ENCODE results near the gene ANKRD17. TPM values are rescaled to one million over a fixed set of nuclear protein-coding genes. Genes with fewer than 3 reads are reported as not detected.

ANKRD17 gene
- polyA plus RNA-seq, 3 donors, result 71.5 to 81.6 (median 75.5) TPM

Other genes with a start within 250 kb of the ANKRD17 start
- 10 to 100 TPM; 15.3 to 17.8 (median 15.8) TPM for gene COX18, start 189.1 kb downstream of the ANKRD17 start, polyA plus RNA-seq (ENCODE audit: insufficient read length in 3 of 3)
- gene ALB, start 145.5 kb upstream of the ANKRD17 start, polyA plus RNA-seq (ENCODE audit: insufficient read length in 3 of 3), result 10 to 100 TPM in 1 of 3 donors, 1 to 10 TPM in 2; 2.3 to 62.3 (median 2.9) TPM
- gene AFP, start 177.4 kb upstream of the ANKRD17 start, polyA plus RNA-seq (ENCODE audit: insufficient read length in 3 of 3), result 1,000 to 10,000 TPM in 2 of 3 donors, 100 to 1,000 TPM in 1; 431 to 1,636 (median 1,323) TPM
- 10 to 100 TPM; 10.8 to 18.5 (median 13.9) TPM for gene AFM, start 222.9 kb upstream of the ANKRD17 start, polyA plus RNA-seq (ENCODE audit: insufficient read length in 3 of 3)

Data from renal cortex interstitium (tissue), 3 donors.